H1 (cell line): ENCODE results near the gene BCKDHB. TPM values are rescaled to one million over a fixed set of nuclear protein-coding genes. Genes with fewer than 3 reads are reported as not detected.

ENCODE experiments used
- CTCF ChIA-PET: fragments of 300-600 bp; sonication (Branson Sonifier 250); formaldehyde crosslinking; loops from one replicate; lab custom pipeline; 2021; ENCODE audit not compliant: partially characterized antibody; lab: Charles Lee
- POLR2A ChIA-PET: fragments of 300-600 bp; sonication (Branson Sonifier 250); formaldehyde crosslinking; loops from one replicate; lab custom pipeline; 2021; ENCODE audit warnings: inconsistent platforms; ENCODE audit not compliant: partially characterized antibody; lab: Charles Lee
- DNase-seq, 2 experiments: peaks; one replicate each; pipeline versions ENCODE4 v3.0.0 to v3.0.0-alpha.2; 2010 to 2022; ENCODE audit warnings: low spot score in 2 of 2, low read depth in 1 of 2, mixed read lengths in 1 of 2
- FAIRE-seq: peaks from 2 replicates; lab custom pipeline; 2011; peaks lifted over from hg19 to GRCh38; lab: Jason Lieb, UNC
- H2AFZ ChIP-seq: 2 replicates; pipeline ENCODE4 v1.8.1; 2012; ENCODE audit warnings: low read length, inconsistent platforms
- H2AK5ac ChIP-seq: 2 replicates; pipeline ENCODE4 v1.6.1; 2013; ENCODE audit warnings: low read depth, low read length
- H2BK120ac ChIP-seq: replicated peaks from 2 replicates; pipeline ENCODE3; 2013; ENCODE audit warnings: low read depth, low read length, inconsistent platforms
- H2BK12ac ChIP-seq: 2 replicates; pipeline ENCODE4 v1.6.1; 2013; ENCODE audit warnings: low read depth, low read length
- H2BK15ac ChIP-seq: 2 replicates; pipeline ENCODE4 v1.6.1; 2013; ENCODE audit warnings: low read length
- H2BK20ac ChIP-seq: 2 replicates; pipeline ENCODE4 v1.6.1; 2013; ENCODE audit warnings: low read length
- H2BK5ac ChIP-seq: 2 replicates; pipeline ENCODE4 v1.6.1; 2013; ENCODE audit warnings: low read depth, low read length
- H3K14ac ChIP-seq: 2 replicates; pipeline ENCODE4 v1.6.1; 2013; ENCODE audit warnings: inconsistent platforms; ENCODE audit not compliant: insufficient read length
- H3K18ac ChIP-seq: 2 replicates; pipeline ENCODE4 v1.6.1; 2013; ENCODE audit warnings: low read length; ENCODE audit errors: extremely low read depth
- H3K23ac ChIP-seq: 2 replicates; pipeline ENCODE4 v1.6.1; 2013; ENCODE audit warnings: inconsistent platforms; ENCODE audit not compliant: insufficient read length
- H3K23me2 ChIP-seq: 2 replicates; pipeline ENCODE4 v1.6.1; 2013; ENCODE audit warnings: low read depth, low read length
- H3K27ac ChIP-seq: 2 replicates; pipeline ENCODE4 v1.6.1; 2011; ENCODE audit warnings: low read depth, low read length, inconsistent platforms
- H3K27me3 ChIP-seq, 4 experiments: replicated peaks in 1 of 4; 1 replicate in 1 of 4; 2 replicates in 3 of 4; pipeline versions ENCODE4 v1.6.1 to v1.8.1; 2011 to 2013; ENCODE audit warnings: low read length in 3 of 4, mild to moderate bottlenecking in 3 of 4, inconsistent platforms in 2 of 4, mixed read lengths in 2 of 4, moderate library complexity in 1 of 4; ENCODE audit not compliant: control insufficient read depth in 3 of 4, insufficient read depth in 3 of 4; ENCODE audit errors: extremely low read depth in 1 of 4
- H3K36me3 ChIP-seq, 4 experiments: 2 replicates each; pipeline versions ENCODE4 v1.6.1 to v1.8.1; 2011 to 2013; ENCODE audit warnings: mild to moderate bottlenecking in 4 of 4, low read length in 3 of 4, moderate library complexity in 2 of 4, control low read depth in 1 of 4, inconsistent platforms in 1 of 4; ENCODE audit not compliant: insufficient read depth in 4 of 4, control insufficient read depth in 2 of 4
- H3K4ac ChIP-seq: replicated peaks from 2 replicates; pipeline ENCODE3; 2013; ENCODE audit warnings: low read length, low read depth, mixed read lengths, inconsistent platforms; ENCODE audit not compliant: insufficient read length
- H3K4me1 ChIP-seq, 4 experiments: replicated peaks in 1 of 4; 1 replicate in 1 of 4; 2 replicates in 3 of 4; pipeline versions ENCODE4 v1.6.1 to v1.8.1; 2011 to 2013; ENCODE audit warnings: low read length in 3 of 4, inconsistent platforms in 2 of 4, mixed read lengths in 1 of 4; ENCODE audit not compliant: insufficient read depth in 4 of 4, control insufficient read depth in 3 of 4
- H3K4me2 ChIP-seq, 2 experiments: 2 replicates each; pipeline versions ENCODE4 v1.6.1 to v1.8.1; 2011 to 2013; ENCODE audit warnings: low read depth in 2 of 2, low read length in 2 of 2, control low read depth in 1 of 2, inconsistent platforms in 1 of 2, mild to moderate bottlenecking in 1 of 2; ENCODE audit not compliant: insufficient read depth in 1 of 2
- H3K4me3 ChIP-seq, 4 experiments: fragments of 200-600, 300-600 bp in 1 of 4; sonication (generic), shearing (Covaris generic), sonication (Bioruptor Twin) in 1 of 4; 2 replicates each; pipeline versions ENCODE4 v1.5.1 to v1.8.1; 2011 to 2016; ENCODE audit warnings: low read length in 4 of 4, low read depth in 3 of 4, control low read depth in 2 of 4, inconsistent platforms in 2 of 4, mild to moderate bottlenecking in 2 of 4, mixed read lengths in 1 of 4, moderate library complexity in 1 of 4; ENCODE audit not compliant: insufficient read depth in 2 of 4; ENCODE audit errors: extremely low read depth in 1 of 4
- H3K56ac ChIP-seq: replicated peaks from 2 replicates; pipeline ENCODE3; 2013; ENCODE audit warnings: low read depth, mild to moderate bottlenecking, mixed read lengths, low read length, inconsistent platforms; ENCODE audit not compliant: insufficient read length
- H3K79me1 ChIP-seq: 2 replicates; pipeline ENCODE4 v1.6.1; 2013; ENCODE audit warnings: low read depth, low read length, control low read depth
- H3K79me2 ChIP-seq, 2 experiments: 2 replicates each; pipeline versions ENCODE4 v1.6.1 to v1.8.1; 2012 to 2013; ENCODE audit warnings: low read length in 2 of 2, mild to moderate bottlenecking in 2 of 2, inconsistent platforms in 1 of 2; ENCODE audit not compliant: insufficient read depth in 2 of 2, control insufficient read depth in 1 of 2
- H3K9ac ChIP-seq, 4 experiments: replicated peaks in 1 of 4; 1 replicate in 1 of 4; 2 replicates in 3 of 4; pipeline versions ENCODE4 v1.6.1 to v1.8.1; 2011 to 2013; ENCODE audit warnings: low read depth in 3 of 4, low read length in 3 of 4, control low read depth in 2 of 4, mild to moderate bottlenecking in 2 of 4, moderate library complexity in 2 of 4, inconsistent platforms in 1 of 4; ENCODE audit errors: extremely low read depth in 1 of 4
- H3K9me3 ChIP-seq, 2 experiments: 2 replicates each; pipeline versions ENCODE4 v1.6.1 to v1.8.1; 2012 to 2013; ENCODE audit warnings: mild to moderate bottlenecking in 2 of 2, moderate library complexity in 2 of 2, control low read depth in 1 of 2, inconsistent platforms in 1 of 2, low read depth in 1 of 2, low read length in 1 of 2, mixed read lengths in 1 of 2; ENCODE audit not compliant: insufficient read depth in 2 of 2
- H4K20me1 ChIP-seq, 2 experiments: replicated peaks in 1 of 2; 2 replicates each; pipeline versions ENCODE3 to v1.8.1; 2011 to 2013; ENCODE audit warnings: inconsistent platforms in 2 of 2, low read length in 2 of 2, mild to moderate bottlenecking in 1 of 2; ENCODE audit not compliant: insufficient read depth in 2 of 2, control insufficient read depth in 1 of 2
- H4K5ac ChIP-seq: 2 replicates; pipeline ENCODE4 v1.6.1; 2013; ENCODE audit warnings: low read length, low read depth, mixed read lengths, inconsistent platforms; ENCODE audit not compliant: insufficient read length
- H4K8ac ChIP-seq: 2 replicates; pipeline ENCODE4 v1.8.0; 2013; ENCODE audit warnings: mild to moderate bottlenecking, moderate library complexity, low read length, inconsistent platforms; ENCODE audit not compliant: insufficient read depth; ENCODE audit errors: extremely low read depth
- H4K91ac ChIP-seq: replicated peaks from 2 replicates; pipeline ENCODE3; 2013; ENCODE audit warnings: low read length, mixed read lengths, inconsistent platforms; ENCODE audit not compliant: insufficient read length
- BRCA1 ChIP-seq: IDR thresholded peaks from 2 replicates; pipeline ENCODE4 v1.6.1; 2012; ENCODE audit warnings: low read depth, low read length, improper control_type of control experiment
- CHD1 ChIP-seq: IDR thresholded peaks from 2 replicates; pipeline ENCODE4 v1.6.1; 2012; ENCODE audit warnings: low read depth, low read length, improper control_type of control experiment
- FOSL1 ChIP-seq: IDR thresholded peaks from 2 replicates; pipeline ENCODE4 v1.6.1; 2011; ENCODE audit warnings: mild to moderate bottlenecking, low read depth, low read length, moderate library complexity; ENCODE audit not compliant: insufficient read depth
- SAP30 ChIP-seq: fragments of 300-600 bp; sonication (generic); IDR thresholded peaks from 2 replicates; pipeline ENCODE4 v1.7.1; 2012; ENCODE audit warnings: low read length, moderate library complexity, mild to moderate bottlenecking, inconsistent platforms; ENCODE audit not compliant: insufficient read depth, insufficient replicate concordance
- SP4 ChIP-seq: IDR thresholded peaks from 2 replicates; pipeline ENCODE4 v1.6.1; 2012; ENCODE audit warnings: low read length, inconsistent platforms
- WGBS, 2 experiments: shearing (Covaris generic) in 1 of 2; methylation state at CpG; one replicate each; pipeline versions ENCODE4 v1.1.6 to v1.1.7; 2013 to 2015; ENCODE audit warnings: low lambda C conversion rate in 2 of 2, mixed read lengths in 2 of 2, inconsistent platforms in 1 of 2, low coverage in 1 of 2, missing lambda C conversion rate in 1 of 2; ENCODE audit not compliant: insufficient replicate concordance in 2 of 2, insufficient coverage in 1 of 2, insufficient read length in 1 of 2; ENCODE audit errors: extremely low coverage in 1 of 2, missing lambda C conversion rate in 1 of 2; 5-methylcytosine and 5-hydroxymethylcytosine counted together
- polyA plus RNA-seq, 7 experiments: library from polyadenylated mRNA; depleted of rRNA in 3 of 7; stranded (reverse) in 5 of 7; unstranded in 2 of 7; fragments of >200 nt in 5 of 7; fragments of 200-250 nt in 2 of 7; gene quantifications; 1 replicate in 5 of 7; 2 replicates in 1 of 7; 4 replicates in 1 of 7; pipeline versions ENCODE4 v1.2.1 to v1.2.3, GENCODE V29; 2011 to 2013; ENCODE audit warnings: missing spikeins in 2 of 7, mixed read lengths in 2 of 7
- total RNA-seq: library from RNA; stranded (reverse); fragmentation: NEBNext Ultra II Directional; extraction: Animal tissue kit (Norgen Biotek cat#: 25700); gene quantifications from 2 replicates; pipeline ENCODE4 v1.2.1, GENCODE V29; 2021

BCKDHB gene
- total and polyA plus RNA-seq, 2 of the 8 experiments (the other 6 are each of a cell fraction or from before 2014, with no cell fraction given): 22.1 to 30.8 TPM

DNA sequence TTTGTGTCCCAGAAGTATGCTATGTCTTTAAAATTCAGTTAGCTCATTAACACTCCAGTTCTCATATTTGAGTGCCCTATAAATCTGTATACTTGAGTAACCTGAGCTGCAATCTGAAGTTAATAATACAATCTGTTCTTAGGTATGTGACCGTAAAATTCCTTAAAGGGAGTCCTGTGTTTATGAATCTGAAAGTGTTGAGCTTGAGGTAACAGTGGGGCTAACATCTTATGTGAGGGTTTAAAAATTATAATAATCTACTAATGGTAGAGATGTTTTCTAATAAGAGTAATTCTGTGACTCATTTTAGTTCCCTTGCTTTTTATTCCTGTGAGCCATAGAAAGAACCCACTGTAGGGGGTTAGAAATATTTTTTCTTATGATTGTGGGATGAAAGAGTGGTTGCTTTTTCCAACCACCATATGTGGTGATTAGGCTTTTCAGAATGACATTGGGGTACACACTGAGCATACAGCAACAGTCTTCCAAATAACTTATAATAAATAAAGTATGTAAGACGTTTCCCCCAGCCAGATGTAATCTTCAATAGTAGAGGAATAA lies 121.2 kb downstream of the BCKDHB start:
- no peak overlapping the region for H2BK12ac ChIP-seq
- H3K18ac ChIP-seq: no peak overlapping the region
- H3K4ac ChIP-seq: no peak overlapping the region
- FAIRE-seq (no peak), DNase-seq (no peak)
- TF ChIP-seq CHD1: no peak
- TF ChIP-seq SP4: no peak
- TF ChIP-seq BRCA1: no peak
- no peak for TF ChIP-seq FOSL1
- no peak for TF ChIP-seq SAP30
- H3K9me3 ChIP-seq: 0 out of 4 replicates have a peak, but pooled peaks cover 0 to 2% of the 10 kb centered on the region in 2 experiments
- H3K56ac ChIP-seq: no peak overlapping the region
- no peak overlapping the region for H3K9ac ChIP-seq
- H3K27me3 ChIP-seq: no peaks in the 10 kb centered on the region
- no peaks in the 10 kb centered on the region for H3K79me2 ChIP-seq
- H3K23me2 ChIP-seq: no peaks in the 10 kb centered on the region
- H2BK15ac ChIP-seq: no peak overlapping the region
- no peak overlapping the region for H3K4me2 ChIP-seq
- H2BK20ac ChIP-seq: no peak overlapping the region
- no peak overlapping the region for H2BK120ac ChIP-seq
- WGBS, 2 experiments: 88% methylated on average over 2 of the region's 2 CpGs; no CpG with 5 or more reads in 1 of the 2 experiments
- no peak overlapping the region for H3K14ac ChIP-seq
- no peak overlapping the region for H4K91ac ChIP-seq
- no peak overlapping the region for H3K4me3 ChIP-seq
- no peaks in the 10 kb centered on the region for H4K20me1 ChIP-seq
- no peak overlapping the region for H4K5ac ChIP-seq
- no peak overlapping the region for H2AFZ ChIP-seq
- peaks cover 0 to 4% (median under 1%) of the 10 kb centered on the region in 4 experiments; a peak in 1 of 7 replicates for H3K4me1 ChIP-seq
- H2BK5ac ChIP-seq: no peak overlapping the region
- no peak overlapping the region for H4K8ac ChIP-seq
- H2AK5ac ChIP-seq: no peak overlapping the region
- no peak overlapping the region for H3K23ac ChIP-seq
- ChIA-PET POLR2A (no interaction called here), CTCF (interaction anchor here (3.1 kb wide), 1 partner anchor 13 kb away, joined by 7 read pairs; no protein-coding TSS in a partner anchor)
- no peaks in the 10 kb centered on the region; the same call in 1 of the 2 replicates for H3K79me1 ChIP-seq
- H3K36me3 ChIP-seq: no peaks in the 10 kb centered on the region
- H3K27ac ChIP-seq: no peak overlapping the region
